Natural killer cell (primary cell): ENCODE results near the gene ART4. TPM values are rescaled to one million over a fixed set of nuclear protein-coding genes. Genes with fewer than 3 reads are reported as not detected.

Source experiments
- ATAC-seq, 3 donors: fragments of 150-1000 bp in 2 of 3; fragments of 200-7000 bp in 1 of 3; cut with Tn5 transposase; 1 replicate in 1 of 3; 2 replicates in 2 of 3; pipeline ENCODE4 v1.10.0; 2021; ENCODE audit warnings: mild to moderate bottlenecking in 2 of 3, moderate library complexity in 2 of 3
- DNase-seq, 2 donors: peaks; one replicate each; pipeline versions ENCODE4 v3.0.0 to v3.0.0-alpha.2; 2013 to 2021; ENCODE audit warnings: mixed read lengths in 1 of 2
- H3K27ac ChIP-seq: one replicate; pipeline ENCODE4 v1.5.1; 2013; ENCODE audit warnings: mild to moderate bottlenecking, low read length
- H3K27me3 ChIP-seq: one replicate; pipeline ENCODE4 v1.6.1; 2013; ENCODE audit warnings: low read length; ENCODE audit not compliant: control insufficient read depth, insufficient read depth
- H3K36me3 ChIP-seq: one replicate; pipeline ENCODE4 v1.6.1; 2013; ENCODE audit warnings: low read length; ENCODE audit not compliant: control insufficient read depth, insufficient read depth
- H3K4me1 ChIP-seq: one replicate; pipeline ENCODE4 v1.6.1; 2013; ENCODE audit warnings: low read length; ENCODE audit not compliant: control insufficient read depth, insufficient read depth
- H3K4me3 ChIP-seq: one replicate; pipeline ENCODE4 v1.5.1; 2013; ENCODE audit warnings: low read length
- H3K9me3 ChIP-seq: one replicate; pipeline ENCODE4 v1.6.1; 2013; ENCODE audit warnings: low read length; ENCODE audit not compliant: control insufficient read depth, insufficient read depth
- H3K27ac Mint-ChIP-seq, 2 donors: one replicate each; pipeline ENCODE4 v1.8.0; 2022; ENCODE audit warnings: mild to moderate bottlenecking in 2 of 2, mixed read lengths in 2 of 2, moderate library complexity in 1 of 2
- H3K27me3 Mint-ChIP-seq, 2 donors: one replicate each; pipeline ENCODE4 v1.8.0; 2022; ENCODE audit warnings: low read depth in 2 of 2, mixed read lengths in 2 of 2
- H3K36me3 Mint-ChIP-seq: one replicate; pipeline ENCODE4 v1.8.0; 2022; ENCODE audit warnings: mixed read lengths
- H3K4me1 Mint-ChIP-seq, 2 donors: one replicate each; pipeline ENCODE4 v1.8.0; 2022; ENCODE audit warnings: mixed read lengths in 2 of 2
- H3K4me3 Mint-ChIP-seq: one replicate; pipeline ENCODE4 v1.8.0; 2022; ENCODE audit warnings: mild to moderate bottlenecking, moderate library complexity, mixed read lengths
- H3K9me3 Mint-ChIP-seq, 2 donors: one replicate each; pipeline ENCODE4 v1.8.0; 2022; ENCODE audit warnings: mixed read lengths in 2 of 2
- CTCF ChIP-seq: fragments of 200-600 bp; IDR thresholded peaks from one replicate; pipeline ENCODE4 v1.8.0; 2022; ENCODE audit warnings: antibody characterized with exemption
- WGBS: methylation state at CpG from one replicate; pipeline ENCODE4 v1.1.7; 2013; ENCODE audit warnings: missing lambda C conversion rate; ENCODE audit not compliant: insufficient coverage; 5-methylcytosine and 5-hydroxymethylcytosine counted together
- intact Hi-C: fragments of 100-400 bp; cut with micrococcal nuclease; formaldehyde crosslinking; loops from one replicate; pipeline ENCODE4 v1.14.2; 2022
- total RNA-seq, 4 donors: library from RNA; stranded (reverse); fragments of 120-200 nt in 1 of 4; gene quantifications; one replicate each; pipeline versions ENCODE4 v1.2.3 to v1.2.4, GENCODE V29; 2013 to 2022

The ART4 gene
- total RNA-seq, 3 donors from 2014 or later (not counting 1 experiment from before 2014, with no cell fraction given) = not detected

GRCh38 chr12:14871247-14871646, 27.9 kb upstream of the ART4 start:
- no peak for TF ChIP-seq CTCF
- no peaks in the 10 kb centered on the region for H3K9me3 Mint-ChIP-seq
- no peak overlapping the region for H3K27ac Mint-ChIP-seq
- Histone ChIP-seq H3K36me3 (no peaks in the 10 kb centered on the region), H3K4me1 (no peaks in the 10 kb centered on the region), H3K27me3 (no peaks in the 10 kb centered on the region), H3K4me3 (no peak overlapping the region), H3K27ac (no peak overlapping the region), H3K9me3 (no peaks in the 10 kb centered on the region)
- ATAC-seq (no peak), DNase-seq (no peak)
- H3K4me1 Mint-ChIP-seq = no peaks in the 10 kb centered on the region
- WGBS = 95% methylated on average over 1 of the region's 1 CpG
- H3K4me3 Mint-ChIP-seq = no peak overlapping the region
- intact Hi-C loops = no loop called here
- peaks cover 0 to 4% of the 10 kb centered on the region in 2 donors for H3K27me3 Mint-ChIP-seq
- no peaks in the 10 kb centered on the region for H3K36me3 Mint-ChIP-seq

GRCh38 chr12:14868916-14869506, 25.7 kb upstream of the ART4 start:
- no peaks in the 10 kb centered on the region for H3K9me3 ChIP-seq
- Mint-ChIP-seq H3K4me1 (no peaks in the 10 kb centered on the region), H3K4me3 (no peak overlapping the region), H3K27ac (no peak overlapping the region), H3K27me3 (peaks cover 8 to 17% of the 10 kb centered on the region in 2 donors), H3K9me3 (no peaks in the 10 kb centered on the region), H3K36me3 (no peaks in the 10 kb centered on the region)
- H3K4me3 ChIP-seq = no peak overlapping the region
- ATAC-seq = no peak
- no peak for DNase-seq
- no peak overlapping the region for H3K27ac ChIP-seq
- no peaks in the 10 kb centered on the region for H3K4me1 ChIP-seq
- intact Hi-C loops = no loop called here
- H3K36me3 ChIP-seq = no peaks in the 10 kb centered on the region
- no peaks in the 10 kb centered on the region for H3K27me3 ChIP-seq
- WGBS = 97% methylated on average over 3 of the region's 3 CpGs
- no peak for TF ChIP-seq CTCF

GRCh38 chr12:14860490-14860889, 17.2 kb upstream of the ART4 start:
- Histone ChIP-seq H3K4me3 (no peak overlapping the region), H3K9me3 (peaks cover 4% of the 10 kb centered on the region), H3K4me1 (no peaks in the 10 kb centered on the region), H3K27ac (no peak overlapping the region), H3K27me3 (no peaks in the 10 kb centered on the region), H3K36me3 (no peaks in the 10 kb centered on the region)
- H3K27me3 Mint-ChIP-seq = peaks cover 12 to 16% of the 10 kb centered on the region in 2 donors
- no peak overlapping the region for H3K4me3 Mint-ChIP-seq
- H3K36me3 Mint-ChIP-seq = peaks cover 15% of the 10 kb centered on the region
- no peaks in the 10 kb centered on the region for H3K4me1 Mint-ChIP-seq
- no peak for TF ChIP-seq CTCF
- no peak for ATAC-seq
- intact Hi-C loops = no loop called here
- H3K9me3 Mint-ChIP-seq = peaks cover 4 to 11% of the 10 kb centered on the region in 2 donors
- no peak for DNase-seq
- no peak overlapping the region for H3K27ac Mint-ChIP-seq

GRCh38 chr12:14858513-14858912, 15.2 kb upstream of the ART4 start:
- H3K4me1 Mint-ChIP-seq = no peaks in the 10 kb centered on the region
- Histone ChIP-seq H3K4me1 (no peaks in the 10 kb centered on the region), H3K36me3 (no peaks in the 10 kb centered on the region), H3K4me3 (no peak overlapping the region), H3K9me3 (peaks cover 4% of the 10 kb centered on the region), H3K27me3 (no peaks in the 10 kb centered on the region), H3K27ac (no peak overlapping the region)
- no peak for TF ChIP-seq CTCF
- H3K4me3 Mint-ChIP-seq = no peak overlapping the region
- H3K36me3 Mint-ChIP-seq = peaks cover 15% of the 10 kb centered on the region
- ATAC-seq (no peak), DNase-seq (no peak)
- peaks cover 4 to 11% of the 10 kb centered on the region in 2 donors for H3K9me3 Mint-ChIP-seq
- H3K27ac Mint-ChIP-seq = no peak overlapping the region
- 89% methylated on average over 1 of the region's 1 CpG for WGBS
- intact Hi-C loops = no loop called here
- H3K27me3 Mint-ChIP-seq = peaks cover 0 to 10% of the 10 kb centered on the region in 2 donors
